ENCODE results near the gene TGM5. TPM values are rescaled to one million over a fixed set of nuclear protein-coding genes. Genes with fewer than 3 reads are reported as not detected.

TGM5 gene
- total RNA-seq, 1 donor from 2014 or later: not detected

DNA sequence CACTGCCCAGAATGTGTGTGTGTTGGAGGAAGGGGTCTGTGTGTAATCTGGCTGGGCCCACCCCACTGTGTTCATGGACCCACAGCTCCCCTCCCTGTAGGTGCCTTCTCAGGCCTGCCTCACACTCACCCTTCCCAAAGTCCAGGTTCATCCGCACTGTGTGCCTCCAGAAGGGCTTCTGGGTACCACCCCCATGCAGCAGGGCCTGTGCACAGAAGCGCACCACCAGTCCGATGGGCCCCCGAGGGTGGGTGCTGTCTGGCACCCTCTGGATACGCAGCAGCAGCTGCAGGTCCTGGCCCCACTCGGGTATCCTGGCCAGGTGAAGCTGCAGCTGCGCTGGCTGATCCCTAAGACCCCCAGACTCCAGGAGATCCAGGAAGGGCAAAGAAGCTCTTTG is 12.8 kb upstream of the TGM5 start:
- no peaks in the 10 kb centered on the region for H3K4me1 Mint-ChIP-seq
- no peak overlapping the region for H3K27ac Mint-ChIP-seq
- TF ChIP-seq, protein P1, sequence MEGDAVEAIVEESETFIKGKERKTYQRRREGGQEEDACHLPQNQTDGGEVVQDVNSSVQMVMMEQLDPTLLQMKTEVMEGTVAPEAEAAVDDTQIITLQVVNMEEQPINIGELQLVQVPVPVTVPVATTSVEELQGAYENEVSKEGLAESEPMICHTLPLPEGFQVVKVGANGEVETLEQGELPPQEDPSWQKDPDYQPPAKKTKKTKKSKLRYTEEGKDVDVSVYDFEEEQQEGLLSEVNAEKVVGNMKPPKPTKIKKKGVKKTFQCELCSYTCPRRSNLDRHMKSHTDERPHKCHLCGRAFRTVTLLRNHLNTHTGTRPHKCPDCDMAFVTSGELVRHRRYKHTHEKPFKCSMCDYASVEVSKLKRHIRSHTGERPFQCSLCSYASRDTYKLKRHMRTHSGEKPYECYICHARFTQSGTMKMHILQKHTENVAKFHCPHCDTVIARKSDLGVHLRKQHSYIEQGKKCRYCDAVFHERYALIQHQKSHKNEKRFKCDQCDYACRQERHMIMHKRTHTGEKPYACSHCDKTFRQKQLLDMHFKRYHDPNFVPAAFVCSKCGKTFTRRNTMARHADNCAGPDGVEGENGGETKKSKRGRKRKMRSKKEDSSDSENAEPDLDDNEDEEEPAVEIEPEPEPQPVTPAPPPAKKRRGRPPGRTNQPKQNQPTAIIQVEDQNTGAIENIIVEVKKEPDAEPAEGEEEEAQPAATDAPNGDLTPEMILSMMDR (IDR thresholded peaks at IDR 0.05; ENCODE audit: unreplicated experiment): no peak
- H3K27me3 Mint-ChIP-seq (ENCODE audit: low read depth): peaks cover 48% of the 10 kb centered on the region
- H3K4me3 Mint-ChIP-seq: no peak overlapping the region
- no peaks in the 10 kb centered on the region for H3K9me3 Mint-ChIP-seq
- no peaks in the 10 kb centered on the region for H3K36me3 Mint-ChIP-seq
- DNase-seq (ENCODE audit: low spot score in 2 of 2, unreplicated experiment in 2 of 2): no peak

DNA sequence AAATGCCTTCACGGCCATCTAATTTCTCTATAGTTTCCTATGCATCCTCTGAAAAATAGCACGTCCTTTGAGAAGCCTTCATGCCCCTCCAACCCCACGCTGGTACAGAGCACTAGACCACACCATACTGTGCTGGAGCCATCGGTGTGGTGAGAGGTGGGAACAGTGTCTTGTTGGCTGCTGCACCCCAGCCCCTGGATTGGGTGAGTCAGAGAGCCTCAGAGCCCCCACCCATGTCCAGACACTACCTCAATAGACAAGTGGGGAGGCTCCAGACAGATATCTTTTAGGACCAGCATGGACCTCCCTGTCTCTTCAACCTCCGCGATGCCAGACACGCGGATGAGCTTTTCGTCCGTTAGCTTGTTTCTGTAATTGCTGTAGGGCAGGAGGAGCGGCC is 12.1 kb upstream of the TGM5 start:
- Mint-ChIP-seq H3K4me3 (no peak overlapping the region), H3K36me3 (no peaks in the 10 kb centered on the region), H3K9me3 (no peaks in the 10 kb centered on the region), H3K4me1 (no peaks in the 10 kb centered on the region), H3K27ac (no peak overlapping the region), H3K27me3 (ENCODE audit: low read depth) (peaks cover 48% of the 10 kb centered on the region)
- TF ChIP-seq, protein P1 (IDR thresholded peaks at IDR 0.05; ENCODE audit: unreplicated experiment): no peak
- no peak for DNase-seq (ENCODE audit: low spot score in 2 of 2, unreplicated experiment in 2 of 2)

DNA sequence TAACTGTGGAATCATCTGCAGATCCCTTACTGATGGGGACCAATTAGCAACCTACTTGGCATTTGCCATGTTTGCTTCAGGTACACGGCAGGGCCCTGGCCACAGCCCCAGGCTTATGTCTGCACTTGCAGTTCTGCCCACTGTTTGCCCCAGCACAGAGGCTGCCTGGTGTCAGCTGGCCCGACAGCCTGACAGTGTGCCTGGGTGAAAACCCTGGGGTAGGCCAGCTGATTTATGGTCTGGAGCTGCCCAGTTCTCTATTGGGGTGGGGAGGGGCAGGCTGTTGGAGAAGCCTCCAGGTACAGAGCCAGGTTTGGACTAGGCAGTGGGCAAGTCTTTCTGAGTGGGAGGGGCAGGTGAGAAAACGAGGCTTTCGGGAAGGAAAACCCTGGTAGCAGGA is 11.2 kb upstream of the TGM5 start:
- Mint-ChIP-seq H3K27ac (no peak overlapping the region), H3K27me3 (ENCODE audit: low read depth) (peaks cover 48% of the 10 kb centered on the region), H3K4me1 (no peaks in the 10 kb centered on the region), H3K36me3 (no peaks in the 10 kb centered on the region), H3K4me3 (no peak overlapping the region), H3K9me3 (no peaks in the 10 kb centered on the region)
- TF ChIP-seq, protein P1 (IDR thresholded peaks at IDR 0.05; ENCODE audit: unreplicated experiment): no peak
- no peak for DNase-seq (ENCODE audit: low spot score in 2 of 2, unreplicated experiment in 2 of 2)

DNA sequence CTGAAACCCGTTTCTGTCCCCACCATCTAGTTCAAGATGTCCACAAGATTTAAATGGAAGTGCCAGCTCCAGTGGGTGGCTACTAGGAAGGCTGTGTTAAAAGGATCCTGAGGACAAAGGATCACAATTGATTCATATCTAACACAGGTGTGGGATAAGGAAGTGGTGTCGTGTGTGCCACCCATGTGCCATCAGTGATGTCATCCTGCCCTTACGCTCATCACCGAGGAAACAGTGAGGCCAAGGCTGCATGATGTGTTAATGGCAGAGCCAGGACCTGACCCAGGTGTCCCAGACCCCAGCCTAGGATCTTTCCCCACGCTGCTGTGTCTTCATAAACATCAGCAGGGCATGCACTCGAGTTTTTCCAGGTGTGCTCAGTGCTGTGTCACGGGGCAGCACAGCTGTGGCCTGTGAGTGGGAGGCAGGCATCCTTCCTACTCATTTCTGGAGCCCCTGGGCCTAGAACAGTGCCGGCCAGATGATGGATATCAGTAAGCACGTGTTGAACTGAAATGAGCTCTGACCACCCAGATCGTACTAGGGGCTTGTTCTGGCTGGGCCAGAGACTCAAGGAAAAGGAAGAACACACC is 10.6 kb upstream of the TGM5 start:
- Mint-ChIP-seq H3K9me3 (peaks cover 2% of the 10 kb centered on the region), H3K27me3 (ENCODE audit: low read depth) (peaks cover 48% of the 10 kb centered on the region), H3K36me3 (no peaks in the 10 kb centered on the region), H3K4me3 (no peak overlapping the region), H3K4me1 (no peaks in the 10 kb centered on the region), H3K27ac (no peak overlapping the region)
- no peak for DNase-seq (ENCODE audit: low spot score in 2 of 2, unreplicated experiment in 2 of 2)
- TF ChIP-seq, protein P1 (IDR thresholded peaks at IDR 0.05; ENCODE audit: unreplicated experiment): no peak

DNA sequence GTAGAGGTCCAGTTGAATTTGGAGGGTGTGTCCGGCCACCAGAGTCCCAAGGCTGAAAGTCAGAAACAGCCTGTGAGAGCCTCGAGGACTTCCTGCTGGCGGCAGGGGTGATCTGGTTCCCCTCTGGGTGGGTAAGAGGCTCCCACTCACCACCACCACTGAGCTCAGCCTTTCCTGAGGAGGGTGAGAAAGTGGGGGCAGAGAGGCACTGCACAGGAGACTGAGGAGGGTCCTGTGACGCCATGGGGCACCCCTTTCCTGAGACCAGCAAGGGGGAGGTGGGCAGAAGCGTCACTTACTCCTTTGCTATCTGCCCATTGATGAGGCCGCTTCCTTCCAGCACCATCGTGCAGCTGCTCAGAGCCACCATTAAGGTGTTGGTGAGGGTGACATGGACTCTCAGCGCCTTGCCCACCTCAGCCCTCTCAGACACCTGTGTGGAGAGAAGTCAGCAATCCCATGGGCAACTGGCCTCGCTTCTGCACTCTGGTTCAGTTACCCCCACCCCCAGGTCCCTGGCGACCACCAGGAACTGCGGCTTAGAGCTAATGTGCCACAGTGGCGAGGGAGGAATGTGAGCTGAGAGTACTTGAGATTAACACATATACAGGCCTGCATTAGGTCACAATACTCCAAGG is 10.0 kb upstream of the TGM5 start:
- TF ChIP-seq, protein P1 (IDR thresholded peaks at IDR 0.05; ENCODE audit: unreplicated experiment): no peak
- H3K27me3 Mint-ChIP-seq (ENCODE audit: low read depth): peaks cover 52% of the 10 kb centered on the region
- no peak overlapping the region for H3K27ac Mint-ChIP-seq

More for the DNA sequence above, 10.0 kb upstream of the TGM5 start:
- DNase-seq (ENCODE audit: low spot score in 2 of 2, unreplicated experiment in 2 of 2): no peak
- Mint-ChIP-seq H3K4me3 (no peak overlapping the region), H3K4me1 (no peaks in the 10 kb centered on the region), H3K36me3 (no peaks in the 10 kb centered on the region), H3K9me3 (peaks cover 8% of the 10 kb centered on the region)
